Body of pancreas (tissue), 4 donors: ENCODE results near the gene GFAP. TPM values are rescaled to one million over a fixed set of nuclear protein-coding genes. Genes with fewer than 3 reads are reported as not detected.

Experiments
- ATAC-seq: fragments of 150-250 bp; one replicate; pipeline ENCODE4 v1.9.1; 2016
- DNase-seq, 4 donors: peaks; one replicate each; pipeline ENCODE4 v3.0.0-alpha.2; 2019
- H3K27ac ChIP-seq, 4 donors: fragments of 200-600 bp; sonication (generic); 1 replicate in 3 of 4; 2 replicates in 1 of 4; pipeline versions ENCODE4 v1.5.1 to v1.6.1; 2016 to 2019; ENCODE audit warnings: mild to moderate bottlenecking in 1 of 4, mixed read lengths in 1 of 4, moderate library complexity in 1 of 4
- H3K27me3 ChIP-seq, 2 donors: fragments of 200-600 bp; sonication (generic); one replicate each; pipeline ENCODE4 v1.6.0; 2016; ENCODE audit warnings: mild to moderate bottlenecking in 1 of 2
- H3K36me3 ChIP-seq, 2 donors: fragments of 200-600 bp; sonication (generic); replicated peaks in 1 of 2; 2 replicates each; pipeline ENCODE4 v1.5.1; 2016; ENCODE audit warnings: low read depth in 2 of 2; ENCODE audit not compliant: insufficient read depth in 1 of 2
- H3K4me1 ChIP-seq: fragments of 200-600 bp; sonication (generic); one replicate; pipeline ENCODE4 v1.6.0; 2016
- H3K4me3 ChIP-seq, 2 donors: fragments of 200-600 bp; sonication (generic); 1 replicate in 1 of 2; 2 replicates in 1 of 2; pipeline ENCODE4 v1.5.1; 2016 to 2019
- H3K9me3 ChIP-seq, 3 donors: fragments of 200-600 bp; sonication (generic); 1 replicate in 2 of 3; 2 replicates in 1 of 3; pipeline ENCODE4 v1.5.1; 2016
- POLR2A ChIP-seq, 3 donors: fragments of 450-650 bp; IDR thresholded peaks; one replicate each; pipeline ENCODE4 v1.6.1; 2016; ENCODE audit warnings: antibody characterized with exemption in 3 of 3, mild to moderate bottlenecking in 2 of 3
- WGBS, 2 donors: methylation state at CpG; one replicate each; pipeline ENCODE4 v1.1.5; 2017; 5-methylcytosine and 5-hydroxymethylcytosine counted together
- intact Hi-C: fragments of 100-400 bp; cut with DNase I; formaldehyde crosslinking; loops from one replicate; pipeline ENCODE4 v1.15.1; 2023
- microRNA-seq, 2 donors: library from miRNA; unstranded; fragments of <30 nt; microRNA quantifications; one replicate each; pipeline ENCODE4, GENCODE V29; 2016; ENCODE audit warnings: borderline number of aligned reads in 2 of 2, borderline replicate concordance in 2 of 2
- small RNA-seq: library from RNA; depleted of rRNA; stranded (forward); fragments of <200 nt; gene quantifications from one replicate; pipeline ENCODE3, GENCODE V24; 2016
- total RNA-seq, 2 donors: library from RNA; depleted of rRNA; stranded (reverse); fragments of >200 nt; gene quantifications; one replicate each; pipeline ENCODE4 v1.1.0, GENCODE V29; 2016
- TF ChIP-seq, protein P1 (sequence below), 7 experiments: fragments of 450-650 bp in 4 of 7; fragments of 200-600 bp in 3 of 7; sonication (generic) in 3 of 7; IDR thresholded peaks; one replicate each; pipeline ENCODE4 v1.5.1; 2016 to 2019; ENCODE audit warnings: antibody characterized with exemption in 7 of 7

Gene GFAP
- total RNA-seq, 2 donors from 2014 or later: 2.0 to 7.0 TPM

DNA sequence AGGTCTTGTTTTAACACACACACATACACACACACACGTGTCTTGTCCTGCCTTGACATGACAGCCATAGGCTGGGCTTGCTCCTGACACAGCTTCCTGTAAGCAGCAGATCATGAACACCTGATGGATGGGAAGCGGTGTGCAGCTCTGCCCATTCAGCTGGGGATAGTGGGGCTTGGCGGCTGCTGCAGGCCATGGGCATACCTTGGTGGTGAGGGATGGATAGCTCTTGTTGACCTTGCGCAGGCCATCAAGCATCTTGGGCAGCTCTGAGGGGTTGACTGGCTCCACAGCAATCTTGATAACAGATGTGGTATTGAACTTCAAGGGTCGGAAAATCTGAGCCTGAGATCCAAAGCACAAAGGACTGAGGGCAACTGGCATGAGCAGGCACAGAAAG, 55.6 kb downstream of the GFAP start:
- ATAC-seq: no peak
- TF ChIP-seq, protein P1, sequence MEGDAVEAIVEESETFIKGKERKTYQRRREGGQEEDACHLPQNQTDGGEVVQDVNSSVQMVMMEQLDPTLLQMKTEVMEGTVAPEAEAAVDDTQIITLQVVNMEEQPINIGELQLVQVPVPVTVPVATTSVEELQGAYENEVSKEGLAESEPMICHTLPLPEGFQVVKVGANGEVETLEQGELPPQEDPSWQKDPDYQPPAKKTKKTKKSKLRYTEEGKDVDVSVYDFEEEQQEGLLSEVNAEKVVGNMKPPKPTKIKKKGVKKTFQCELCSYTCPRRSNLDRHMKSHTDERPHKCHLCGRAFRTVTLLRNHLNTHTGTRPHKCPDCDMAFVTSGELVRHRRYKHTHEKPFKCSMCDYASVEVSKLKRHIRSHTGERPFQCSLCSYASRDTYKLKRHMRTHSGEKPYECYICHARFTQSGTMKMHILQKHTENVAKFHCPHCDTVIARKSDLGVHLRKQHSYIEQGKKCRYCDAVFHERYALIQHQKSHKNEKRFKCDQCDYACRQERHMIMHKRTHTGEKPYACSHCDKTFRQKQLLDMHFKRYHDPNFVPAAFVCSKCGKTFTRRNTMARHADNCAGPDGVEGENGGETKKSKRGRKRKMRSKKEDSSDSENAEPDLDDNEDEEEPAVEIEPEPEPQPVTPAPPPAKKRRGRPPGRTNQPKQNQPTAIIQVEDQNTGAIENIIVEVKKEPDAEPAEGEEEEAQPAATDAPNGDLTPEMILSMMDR (IDR thresholded peaks at IDR 0.05): no peak
- TF ChIP-seq POLR2A (IDR thresholded peaks at IDR 0.05): no peak
- H3K27ac ChIP-seq: no peak overlapping the region
- no peaks in the 10 kb centered on the region for H3K4me1 ChIP-seq
- 83 to 93% methylated on average over 3 to 5 of the region's 5 CpGs for WGBS, 2 donors
- no peak overlapping the region for H3K4me3 ChIP-seq
- intact Hi-C loops: loop anchor here (5.0 kb wide), 1 partner anchor 77 kb away; no protein-coding TSS in a partner anchor
- no peaks in the 10 kb centered on the region for H3K27me3 ChIP-seq
- H3K36me3 ChIP-seq: peaks cover 12 to 51% of the 10 kb centered on the region in 2 donors
- no peak for DNase-seq
- H3K9me3 ChIP-seq: no peaks in the 10 kb centered on the region

DNA sequence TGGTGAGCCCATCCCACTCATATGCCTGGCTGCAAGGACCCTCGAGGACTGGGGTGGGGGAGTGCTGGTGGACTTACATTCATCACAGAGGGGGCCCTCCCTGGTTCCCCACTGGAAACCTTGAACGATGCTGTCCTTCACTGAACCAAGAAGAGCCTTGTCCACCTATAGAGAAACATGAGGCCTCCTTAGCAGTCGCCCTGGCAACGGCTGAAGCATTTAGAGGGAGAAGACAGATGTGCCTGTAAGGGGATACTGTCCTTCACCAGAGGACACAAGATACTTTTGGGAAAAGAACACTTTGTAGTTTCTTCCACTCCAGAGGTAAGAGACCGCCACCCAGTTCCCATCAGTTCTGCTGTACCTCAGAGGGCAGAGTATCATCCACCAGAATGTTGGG, 61.1 kb downstream of the GFAP start:
- H3K4me1 ChIP-seq: no peaks in the 10 kb centered on the region
- 86% methylated on average over 5 of the region's 5 CpGs; no CpG with 5 or more reads in 1 of the 2 donors for WGBS, 2 donors
- H3K36me3 ChIP-seq: peaks cover 22 to 40% of the 10 kb centered on the region in 2 donors

More for the DNA sequence above, 61.1 kb downstream of the GFAP start:
- ATAC-seq (no peak), DNase-seq (no peak)
- no peak overlapping the region for H3K27ac ChIP-seq
- no peaks in the 10 kb centered on the region for H3K27me3 ChIP-seq
- TF ChIP-seq, protein P1 (IDR thresholded peaks at IDR 0.05): no peak
- no peak for TF ChIP-seq POLR2A (IDR thresholded peaks at IDR 0.05)
- H3K9me3 ChIP-seq: no peaks in the 10 kb centered on the region
- no peak overlapping the region for H3K4me3 ChIP-seq
- intact Hi-C loops: no loop called here

Small RNA genes within 50 kb of the gene (microRNA-seq; reads per million reads assigned to microRNA genes)
- gene MIR6783: 0 reads per million in 2 donors

Small RNA genes within 50 kb of the gene (small RNA-seq; reads per million reads assigned to genes)
- gene CCDC103: not detected
- not detected for gene MIR6783
- gene RN7SL405P: not detected

Other genes starting within 250 kb of the GFAP start
- 1 to 10 TPM; 5.9 to 7.0 TPM for gene CCDC43, start 225.7 kb downstream of the GFAP start, total RNA-seq
- gene DBF4B, start 206.8 kb downstream of the GFAP start, total RNA-seq: 1 to 10 TPM; 2.0 to 3.4 TPM
- under 1 TPM; under 0.01 TPM for gene ADAM11, start 156.5 kb downstream of the GFAP start, total RNA-seq
- gene GJC1, start 85.2 kb downstream of the GFAP start, total RNA-seq: 1 to 10 TPM; 1.6 to 2.6 TPM
- gene HIGD1B, start 67.6 kb downstream of the GFAP start, total RNA-seq: 1 to 10 TPM in 1 of 2 donors, not detected in 1; 9.6 TPM
- 10 to 100 TPM; 31.6 to 49.8 TPM for gene EFTUD2, start 16.1 kb downstream of the GFAP start, total RNA-seq
- gene KIF18B, start 32.3 kb upstream of the GFAP start, total RNA-seq: under 1 TPM in 1 of 2 donors, not detected in 1; 0.26 TPM
- gene C1QL1, start 52.8 kb upstream of the GFAP start, total RNA-seq: 1 to 10 TPM; 2.3 to 2.9 TPM
- 10 to 100 TPM; 19.8 to 20.8 TPM for gene DCAKD, start 136.1 kb upstream of the GFAP start, total RNA-seq
- 10 to 100 TPM; 26.5 to 33.9 TPM for gene NMT1, start 145.8 kb upstream of the GFAP start, total RNA-seq
- gene PLCD3, start 217.0 kb upstream of the GFAP start, total RNA-seq: 10 to 100 TPM in 1 of 2 donors, 1 to 10 TPM in 1; 5.4 to 23.4 TPM
- gene ACBD4, start 220.2 kb upstream of the GFAP start, total RNA-seq: 10 to 100 TPM; 20.8 to 21.1 TPM
- gene HEXIM1, start 233.0 kb upstream of the GFAP start, total RNA-seq: 10 to 100 TPM; 13.8 to 15.3 TPM
- 10 to 100 TPM in 1 of 2 donors, 1 to 10 TPM in 1; 5.9 to 10.1 TPM for gene HEXIM2, start 246.4 kb upstream of the GFAP start, total RNA-seq